H9 (cell line): Measurements from ENCODE around the gene SLC22A12. TPM values are rescaled to one million over a fixed set of nuclear protein-coding genes. Genes with fewer than 3 reads are reported as not detected.

Experiments used
- DNase-seq: peaks from one replicate; pipeline ENCODE4 v3.0.0-alpha.2; 2017
- H2AFZ ChIP-seq: one replicate; pipeline ENCODE4 v1.6.1; 2013; ENCODE audit warnings: mild to moderate bottlenecking, low read length, control low read depth, moderate library complexity
- H2AK5ac ChIP-seq: 2 replicates; pipeline ENCODE4 v1.6.1; 2013; ENCODE audit warnings: low read length, control low read depth, mixed read lengths; ENCODE audit not compliant: insufficient read length
- H2BK120ac ChIP-seq: one replicate; pipeline ENCODE4 v1.6.1; 2013; ENCODE audit warnings: low read depth, mild to moderate bottlenecking, low read length, control low read depth, inconsistent platforms; ENCODE audit not compliant: poor library complexity, severe bottlenecking
- H2BK12ac ChIP-seq: 2 replicates; pipeline ENCODE4 v1.6.1; 2013; ENCODE audit warnings: low read length, control low read depth, mixed read lengths, low read depth; ENCODE audit not compliant: insufficient read length
- H2BK15ac ChIP-seq: 2 replicates; pipeline ENCODE4 v1.6.1; 2013; ENCODE audit warnings: low read depth, low read length, control low read depth
- H2BK20ac ChIP-seq: one replicate; pipeline ENCODE4 v1.6.1; 2013; ENCODE audit warnings: low read depth, mild to moderate bottlenecking, low read length, control low read depth, inconsistent platforms; ENCODE audit not compliant: poor library complexity, severe bottlenecking
- H2BK5ac ChIP-seq: 2 replicates; pipeline ENCODE4 v1.6.1; 2013; ENCODE audit warnings: low read length, control low read depth, mixed read lengths; ENCODE audit not compliant: insufficient read length
- H3K14ac ChIP-seq: 2 replicates; pipeline ENCODE4 v1.6.1; 2013; ENCODE audit warnings: low read length, control low read depth; ENCODE audit not compliant: insufficient read depth
- H3K18ac ChIP-seq: 2 replicates; pipeline ENCODE4 v1.6.1; 2013; ENCODE audit warnings: low read depth, mild to moderate bottlenecking, mixed read lengths, low read length, control low read depth; ENCODE audit not compliant: insufficient read length
- H3K23ac ChIP-seq: 2 replicates; pipeline ENCODE4 v1.6.1; 2013; ENCODE audit warnings: low read length, control low read depth, mixed read lengths, low read depth; ENCODE audit not compliant: insufficient read length
- H3K23me2 ChIP-seq: 2 replicates; pipeline ENCODE4 v1.6.1; 2013; ENCODE audit warnings: low read depth, mild to moderate bottlenecking, mixed read lengths, low read length, control low read depth; ENCODE audit not compliant: insufficient read length, poor library complexity, severe bottlenecking
- H3K27ac ChIP-seq: 2 replicates; pipeline ENCODE4 v1.5.1; 2013; ENCODE audit warnings: low read length, control low read depth, mixed read lengths, low read depth; ENCODE audit not compliant: insufficient read length
- H3K27me3 ChIP-seq: 2 replicates; pipeline ENCODE4 v1.6.1; 2013; ENCODE audit warnings: low read length, control low read depth, inconsistent platforms; ENCODE audit not compliant: insufficient read depth
- H3K4ac ChIP-seq: 2 replicates; pipeline ENCODE4 v1.6.1; 2013; ENCODE audit warnings: low read depth, mild to moderate bottlenecking, control low read depth, inconsistent platforms, low read length, moderate library complexity
- H3K4me1 ChIP-seq: 2 replicates; pipeline ENCODE4 v1.6.1; 2013; ENCODE audit warnings: low read length, control low read depth, inconsistent platforms; ENCODE audit not compliant: insufficient read depth
- H3K4me2 ChIP-seq: 2 replicates; pipeline ENCODE4 v1.6.1; 2013; ENCODE audit warnings: low read length, control low read depth, mixed read lengths; ENCODE audit not compliant: insufficient read length, insufficient read depth
- H3K56ac ChIP-seq: 2 replicates; pipeline ENCODE4 v1.6.1; 2013; ENCODE audit warnings: low read depth, mild to moderate bottlenecking, mixed read lengths, low read length, control low read depth; ENCODE audit not compliant: insufficient read length
- H3K79me1 ChIP-seq: 2 replicates; pipeline ENCODE4 v1.6.1; 2013; ENCODE audit warnings: low read depth, mild to moderate bottlenecking, moderate library complexity, low read length, control low read depth, inconsistent platforms; ENCODE audit not compliant: insufficient read depth, poor library complexity, severe bottlenecking
- H3K79me2 ChIP-seq: 2 replicates; pipeline ENCODE4 v1.6.1; 2013; ENCODE audit warnings: low read length, control low read depth, inconsistent platforms; ENCODE audit not compliant: insufficient read depth
- H3K9ac ChIP-seq: 2 replicates; pipeline ENCODE4 v1.6.1; 2013; ENCODE audit warnings: low read length, control low read depth, mixed read lengths; ENCODE audit not compliant: insufficient read length; ENCODE audit errors: extremely low read depth
- H3K9me3 ChIP-seq: one replicate; pipeline ENCODE4 v1.6.1; 2013; ENCODE audit warnings: low read depth, low read length, inconsistent platforms; ENCODE audit not compliant: control insufficient read depth
- H3T11ph ChIP-seq: one replicate; pipeline ENCODE4 v1.6.1; 2013; ENCODE audit warnings: mild to moderate bottlenecking, low read length, control low read depth, inconsistent platforms
- H4K20me1 ChIP-seq: one replicate; pipeline ENCODE4 v1.6.1; 2013; ENCODE audit not compliant: control insufficient read depth, insufficient read length, insufficient read depth
- H4K5ac ChIP-seq: 2 replicates; pipeline ENCODE4 v1.6.1; 2013; ENCODE audit warnings: low read depth, mild to moderate bottlenecking, mixed read lengths, low read length, control low read depth; ENCODE audit not compliant: insufficient read length
- H4K8ac ChIP-seq: replicated peaks from 2 replicates; pipeline ENCODE4 v1.6.1; 2013; ENCODE audit warnings: low read length, control low read depth, mixed read lengths, low read depth; ENCODE audit not compliant: insufficient read length
- H4K91ac ChIP-seq: 2 replicates; pipeline ENCODE4 v1.6.1; 2013; ENCODE audit warnings: low read depth, mild to moderate bottlenecking, moderate library complexity, mixed read lengths, low read length, control low read depth; ENCODE audit not compliant: insufficient read length
- H3K27ac Mint-ChIP-seq, 3 experiments: 2 replicates in 2 of 3; 3 replicates in 1 of 3; pipeline ENCODE4 v1.8.0; 2020 to 2021; ENCODE audit warnings: mixed read lengths in 3 of 3, mild to moderate bottlenecking in 1 of 3, moderate library complexity in 1 of 3
- H3K27me3 Mint-ChIP-seq: 2 replicates; pipeline ENCODE4 v1.8.0; 2021; ENCODE audit warnings: low read depth, mild to moderate bottlenecking, moderate library complexity, mixed read lengths
- H3K36me3 Mint-ChIP-seq, 3 experiments: 2 replicates in 2 of 3; 3 replicates in 1 of 3; pipeline ENCODE4 v1.8.0; 2020 to 2021; ENCODE audit warnings: low read depth in 3 of 3, mixed read lengths in 3 of 3; ENCODE audit not compliant: insufficient read depth in 1 of 3
- H3K4me1 Mint-ChIP-seq, 2 experiments: 2 replicates each; pipeline ENCODE4 v1.8.0; 2020; ENCODE audit warnings: mixed read lengths in 2 of 2
- H3K4me3 Mint-ChIP-seq, 2 experiments: 2 replicates in 1 of 2; 3 replicates in 1 of 2; pipeline ENCODE4 v1.8.0; 2020 to 2021; ENCODE audit warnings: mild to moderate bottlenecking in 2 of 2, mixed read lengths in 2 of 2, moderate library complexity in 1 of 2
- H3K9me3 Mint-ChIP-seq, 2 experiments: 2 replicates in 1 of 2; 3 replicates in 1 of 2; pipeline ENCODE4 v1.8.0; 2020; ENCODE audit warnings: mild to moderate bottlenecking in 2 of 2, mixed read lengths in 2 of 2, moderate library complexity in 1 of 2
- WGBS: extraction: QIAGEN DNeasy Blood & Tissue Kit; methylation state at CpG from one replicate; pipeline ENCODE4 v1.1.7; 2013; ENCODE audit warnings: missing lambda C conversion rate, low lambda C conversion rate, mixed read lengths; ENCODE audit not compliant: insufficient read length; ENCODE audit errors: extremely low coverage; 5-methylcytosine and 5-hydroxymethylcytosine counted together
- total RNA-seq: library from RNA; stranded (reverse); gene quantifications from 2 replicates; pipeline ENCODE4 v1.2.1, GENCODE V29; 2021
- TF ChIP-seq, protein P1 (sequence below): fragments of 200-600 bp; sonication (generic); conservative IDR thresholded peaks from 3 replicates; pipeline ENCODE4 v1.8.0; 2021; ENCODE audit warnings: antibody characterized with exemption, mild to moderate bottlenecking

The SLC22A12 gene
- total RNA-seq, 1 experiment from 2014 or later: not detected

- no peak overlapping the region for H4K8ac ChIP-seq
- peak overlapping the region in 1 of 3 experiments; percentile 81; a peak in 3 of 7 replicates for H3K27ac Mint-ChIP-seq
- H3K79me2 ChIP-seq: no peaks in the 10 kb centered on the region
- peaks cover 0 to 5% (median 0%) of the 10 kb centered on the region in 3 experiments; a peak in 1 of 7 replicates for H3K36me3 Mint-ChIP-seq
- no peaks in the 10 kb centered on the region for H3K27me3 ChIP-seq
- H2BK15ac ChIP-seq: no peak overlapping the region
- H3K9ac ChIP-seq: no peak overlapping the region
- H3K4me3 Mint-ChIP-seq: no peak overlapping the region
- H2BK5ac ChIP-seq: no peak overlapping the region
- no peak overlapping the region for H3K23ac ChIP-seq
- no CpG with 5 or more reads among the region's 13 CpGs for WGBS
- H3K4me1 ChIP-seq: peaks cover 7% of the 10 kb centered on the region; the same call in 1 of the 2 replicates
- no peak overlapping the region for H4K5ac ChIP-seq
- peak; percentile 74 for DNase-seq
- H3K18ac ChIP-seq: no peak overlapping the region
- H2BK120ac ChIP-seq: no peak overlapping the region
- H2BK12ac ChIP-seq: no peak overlapping the region
- no peaks in the 10 kb centered on the region for H3K23me2 ChIP-seq
- H3K27me3 Mint-ChIP-seq: peaks cover 15% of the 10 kb centered on the region
- H3T11ph ChIP-seq: no peak overlapping the region
- no peaks in the 10 kb centered on the region for H4K20me1 ChIP-seq
- H3K9me3 Mint-ChIP-seq: peaks cover 3 to 8% of the 10 kb centered on the region in 2 experiments; a peak in 4 of 5 replicates
- TF ChIP-seq, protein P1, sequence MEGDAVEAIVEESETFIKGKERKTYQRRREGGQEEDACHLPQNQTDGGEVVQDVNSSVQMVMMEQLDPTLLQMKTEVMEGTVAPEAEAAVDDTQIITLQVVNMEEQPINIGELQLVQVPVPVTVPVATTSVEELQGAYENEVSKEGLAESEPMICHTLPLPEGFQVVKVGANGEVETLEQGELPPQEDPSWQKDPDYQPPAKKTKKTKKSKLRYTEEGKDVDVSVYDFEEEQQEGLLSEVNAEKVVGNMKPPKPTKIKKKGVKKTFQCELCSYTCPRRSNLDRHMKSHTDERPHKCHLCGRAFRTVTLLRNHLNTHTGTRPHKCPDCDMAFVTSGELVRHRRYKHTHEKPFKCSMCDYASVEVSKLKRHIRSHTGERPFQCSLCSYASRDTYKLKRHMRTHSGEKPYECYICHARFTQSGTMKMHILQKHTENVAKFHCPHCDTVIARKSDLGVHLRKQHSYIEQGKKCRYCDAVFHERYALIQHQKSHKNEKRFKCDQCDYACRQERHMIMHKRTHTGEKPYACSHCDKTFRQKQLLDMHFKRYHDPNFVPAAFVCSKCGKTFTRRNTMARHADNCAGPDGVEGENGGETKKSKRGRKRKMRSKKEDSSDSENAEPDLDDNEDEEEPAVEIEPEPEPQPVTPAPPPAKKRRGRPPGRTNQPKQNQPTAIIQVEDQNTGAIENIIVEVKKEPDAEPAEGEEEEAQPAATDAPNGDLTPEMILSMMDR: peak; percentile 99
- H3K9me3 ChIP-seq: no peaks in the 10 kb centered on the region
- H3K14ac ChIP-seq: no peak overlapping the region; the same call in 1 of the 2 replicates
- H3K4me1 Mint-ChIP-seq: peaks cover 20 to 27% of the 10 kb centered on the region in 2 experiments
- no peak overlapping the region for H2AK5ac ChIP-seq
- H3K4ac ChIP-seq: no peak overlapping the region
- H3K27ac ChIP-seq: no peak overlapping the region
- H2BK20ac ChIP-seq: no peak overlapping the region
- no peaks in the 10 kb centered on the region for H3K79me1 ChIP-seq
- no peak overlapping the region for H2AFZ ChIP-seq
- no peak overlapping the region for H3K4me2 ChIP-seq
- no peak overlapping the region for H3K56ac ChIP-seq
- H4K91ac ChIP-seq: no peak overlapping the region
Observed at GRCh38 chr11:64553554-64554201, 37.3 kb upstream of the SLC22A12 start.
